Measurements from ENCODE around the gene RPUSD1. TPM values are rescaled to one million over a fixed set of nuclear protein-coding genes. Genes with fewer than 3 reads are reported as not detected.

The RPUSD1 gene
- total RNA-seq, 1 donor from 2014 or later, result 11.6 TPM

GRCh38 chr16:799111-799947 is 11.1 kb upstream of the RPUSD1 start:
- no peak for DNase-seq

GRCh38 chr16:798666-799065 is 10.5 kb upstream of the RPUSD1 start:
- no peak for DNase-seq

- no peak for DNase-seq
Observed at GRCh38 chr16:797686-798085, 9.5 kb upstream of the RPUSD1 start.

- no peak for DNase-seq
Observed at GRCh38 chr16:797120-797420, 8.9 kb upstream of the RPUSD1 start.

- no peak for DNase-seq
Observed at GRCh38 chr16:796296-797119, 8.3 kb upstream of the RPUSD1 start.

GRCh38 chr16:795580-796229 is 7.5 kb upstream of the RPUSD1 start:
- DNase-seq, result no peak

GRCh38 chr16:794853-795466 is 6.8 kb upstream of the RPUSD1 start:
- DNase-seq, result no peak

GRCh38 chr16:794091-794822 is 6.1 kb upstream of the RPUSD1 start:
- no peak for DNase-seq

- no peak for DNase-seq
Observed at GRCh38 chr16:793414-793813, 5.2 kb upstream of the RPUSD1 start.

GRCh38 chr16:792221-792995 is 4.2 kb upstream of the RPUSD1 start:
- DNase-seq, result no peak

- DNase-seq, result no peak
Observed at GRCh38 chr16:791131-791530, 3.0 kb upstream of the RPUSD1 start.

GRCh38 chr16:790086-790485 is 1.9 kb upstream of the RPUSD1 start:
- no peak for DNase-seq

GRCh38 chr16:789191-789850 is 1.1 kb upstream of the RPUSD1 start:
- DNase-seq, result no peak

GRCh38 chr16:788399-789126 is 382 bp upstream of the RPUSD1 start, which contains the start of gene CHTF18:
Gene CHTF18 (plus strand): TSS chr16:788620. CDS start chr16:788685, 65 bp downstream.
- peak; percentile 96 for DNase-seq

GRCh38 chr16:787321-787966 is 737 bp downstream of the RPUSD1 start:
- DNase-seq, result no peak

GRCh38 chr16:785563-786535 is 2.3 kb downstream of the RPUSD1 start:
- DNase-seq, result peak; percentile 52

GRCh38 chr16:784431-784830 is 3.8 kb downstream of the RPUSD1 start:
- no peak for DNase-seq
